Measurements from ENCODE around the gene NAPB. TPM values are rescaled to one million over a fixed set of nuclear protein-coding genes. Genes with fewer than 3 reads are reported as not detected.

NAPB gene
- polyA plus RNA-seq, 1 experiment: 3.8 TPM

GRCh38 chr20:23375827-23376226, 45.5 kb downstream of the NAPB start:
- CTCF ChIA-PET: interaction anchor here (0.7 to 1.0 kb wide), 2 partner anchors 12 to 15 kb away, joined by 3 to 4 read pairs; no protein-coding TSS in a partner anchor

DNA sequence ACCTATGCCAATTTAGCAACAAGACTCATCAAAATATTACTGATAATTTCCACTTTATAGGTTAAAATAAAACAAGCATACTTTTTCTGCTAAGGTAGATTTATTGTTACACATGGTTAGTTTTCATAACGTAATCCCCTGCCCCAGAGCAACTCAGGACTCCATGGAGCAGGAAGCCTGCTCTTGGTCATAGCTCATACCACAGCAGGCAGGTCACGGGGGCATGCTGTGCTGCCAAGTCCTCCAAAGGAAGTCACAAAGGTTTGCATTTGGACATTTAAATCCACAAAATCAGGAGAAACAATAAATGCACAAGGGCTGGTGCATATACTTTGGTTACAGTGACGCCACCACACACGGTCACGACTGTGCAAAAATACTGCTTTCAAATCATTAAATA, 46.8 kb downstream of the NAPB start:
- CTCF ChIA-PET: interaction anchor here (1.0 to 1.2 kb wide), 2 partner anchors 12 to 16 kb away, joined by 3 to 4 read pairs; no protein-coding TSS in a partner anchor
- DNase-seq (ENCODE audit: low read depth): no peak
- Histone ChIP-seq H3K36me3 (ENCODE audit: control insufficient read depth, insufficient read depth, low read length) (peaks cover 21% of the 10 kb centered on the region), H3K27me3 (ENCODE audit: control insufficient read depth, insufficient read depth, low read length) (no peaks in the 10 kb centered on the region), H3K4me3 (ENCODE audit: low read depth, low read length) (no peak overlapping the region)
- POLR2A ChIA-PET: no interaction called here
- no peak for TF ChIP-seq CTCF (IDR thresholded peaks at IDR 0.05; ENCODE audit: insufficient read depth, low read depth, low read length)

More at GRCh38 chr20:23375827-23376226, 45.5 kb downstream of the NAPB start:
- Histone ChIP-seq H3K4me3 (ENCODE audit: low read depth, low read length) (no peak overlapping the region), H3K27me3 (ENCODE audit: control insufficient read depth, insufficient read depth, low read length) (no peaks in the 10 kb centered on the region), H3K36me3 (ENCODE audit: control insufficient read depth, insufficient read depth, low read length) (peaks cover 15% of the 10 kb centered on the region)
- DNase-seq (ENCODE audit: low read depth): no peak
- POLR2A ChIA-PET: no interaction called here
- no peak for TF ChIP-seq CTCF (IDR thresholded peaks at IDR 0.05; ENCODE audit: insufficient read depth, low read depth, low read length)

DNA sequence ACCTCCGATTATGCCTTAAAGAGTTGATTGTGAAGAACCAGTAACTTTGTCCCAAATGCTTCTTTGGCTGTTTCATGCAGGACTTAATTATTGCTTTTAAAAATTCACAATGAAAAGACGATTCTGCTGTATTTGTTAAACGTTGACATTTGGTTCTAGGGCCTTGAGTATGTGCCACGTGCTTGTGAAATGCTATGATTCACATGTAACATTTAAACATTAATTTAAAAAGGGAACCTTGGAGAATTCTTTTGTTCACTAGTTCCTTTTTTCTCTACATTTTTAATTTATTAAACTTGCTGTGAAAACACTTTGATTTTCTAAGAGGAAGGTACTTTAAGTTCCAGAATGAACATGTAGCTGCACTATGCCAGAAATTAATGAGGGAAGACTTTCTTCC, 49.8 kb downstream of the NAPB start:
- DNase-seq (ENCODE audit: low read depth): no peak
- Histone ChIP-seq H3K27me3 (ENCODE audit: control insufficient read depth, insufficient read depth, low read length) (no peaks in the 10 kb centered on the region), H3K4me3 (ENCODE audit: low read depth, low read length) (no peak overlapping the region), H3K36me3 (ENCODE audit: control insufficient read depth, insufficient read depth, low read length) (peaks cover 16% of the 10 kb centered on the region)
- no peak for TF ChIP-seq CTCF (IDR thresholded peaks at IDR 0.05; ENCODE audit: insufficient read depth, low read depth, low read length)
- ChIA-PET CTCF (no interaction called here), POLR2A (no interaction called here)

DNA sequence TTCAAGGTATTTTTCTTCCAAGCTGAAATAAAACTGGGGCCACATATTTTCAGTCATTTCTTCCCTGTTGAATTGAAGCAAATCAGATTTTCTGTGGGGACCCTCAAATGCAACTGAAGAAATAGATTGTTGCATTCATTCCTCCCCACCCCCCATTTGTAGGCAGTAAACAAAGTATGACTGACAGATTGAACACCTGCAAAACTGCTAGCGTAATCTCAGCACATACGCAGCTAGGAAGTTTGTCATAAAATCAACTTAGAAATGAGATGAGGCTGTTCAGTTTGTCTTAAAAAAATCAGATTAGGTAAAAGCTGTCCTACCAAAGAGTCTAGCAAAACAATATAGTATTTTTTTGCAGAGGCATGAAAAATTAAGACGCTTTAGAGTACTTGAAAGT, 50.4 kb downstream of the NAPB start:
- Histone ChIP-seq H3K4me3 (ENCODE audit: low read depth, low read length) (no peak overlapping the region), H3K36me3 (ENCODE audit: control insufficient read depth, insufficient read depth, low read length) (peaks cover 15% of the 10 kb centered on the region), H3K27me3 (ENCODE audit: control insufficient read depth, insufficient read depth, low read length) (no peaks in the 10 kb centered on the region)
- no peak for TF ChIP-seq CTCF (IDR thresholded peaks at IDR 0.05; ENCODE audit: insufficient read depth, low read depth, low read length)
- CTCF ChIA-PET: no interaction called here
- no peak for DNase-seq (ENCODE audit: low read depth)
- POLR2A ChIA-PET: no interaction called here

- Histone ChIP-seq H3K27me3 (ENCODE audit: control insufficient read depth, insufficient read depth, low read length) (no peaks in the 10 kb centered on the region), H3K36me3 (ENCODE audit: control insufficient read depth, insufficient read depth, low read length) (peaks cover 17% of the 10 kb centered on the region), H3K4me3 (ENCODE audit: low read depth, low read length) (no peak overlapping the region)
- no peak for DNase-seq (ENCODE audit: low read depth)
- no peak for TF ChIP-seq CTCF (IDR thresholded peaks at IDR 0.05; ENCODE audit: insufficient read depth, low read depth, low read length)
- ChIA-PET CTCF (interaction anchor here (0.6 to 1.1 kb wide), 2 partner anchors 20 to 222 kb away, joined by 3 read pairs; no protein-coding TSS in a partner anchor), POLR2A (no interaction called here)
Observed at GRCh38 chr20:23370274-23370673, 51.0 kb downstream of the NAPB start.

Data from BJ (cell line).